ENCODE measurements around the gene STARD3.

Gene STARD3

DNA sequence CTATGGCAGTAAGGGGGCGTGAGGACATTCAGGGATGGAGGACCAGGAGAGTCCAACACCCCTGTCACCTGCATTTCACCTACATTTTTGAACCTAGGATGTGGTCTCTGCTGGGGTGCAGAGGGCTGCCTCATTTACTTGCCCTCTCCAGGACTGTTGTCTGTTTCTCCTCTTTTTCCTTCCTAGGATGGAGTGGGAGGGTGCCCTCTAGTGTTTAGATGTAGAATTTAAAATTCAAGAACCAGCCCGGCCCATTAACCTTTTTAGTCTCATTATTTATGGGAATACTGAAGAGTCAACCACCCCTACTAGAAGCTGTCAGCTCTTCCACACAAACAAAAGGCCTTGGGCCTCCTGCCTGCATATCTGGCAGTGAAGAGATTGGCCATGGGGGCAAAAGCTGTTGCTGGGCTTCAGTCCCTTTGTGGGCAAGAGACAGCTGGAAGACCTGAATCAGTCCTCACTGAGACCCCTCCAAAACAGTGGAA, 2.5 kb upstream of the STARD3 start:
- no peak for TF ChIP-seq POLR2AphosphoS5 (IDR thresholded peaks at IDR 0.05; ENCODE audit: low read depth, low read length)
- TF ChIP-seq TAF1 (IDR thresholded peaks at IDR 0.05; ENCODE audit: borderline replicate concordance, low read depth, low read length) = no peak
- TF ChIP-seq POLR2A (IDR thresholded peaks at IDR 0.05; ENCODE audit: low read depth, low read length) = no peak
- DNase-seq (ENCODE audit: insufficient read length) (no peak), FAIRE-seq (no peak)

DNA sequence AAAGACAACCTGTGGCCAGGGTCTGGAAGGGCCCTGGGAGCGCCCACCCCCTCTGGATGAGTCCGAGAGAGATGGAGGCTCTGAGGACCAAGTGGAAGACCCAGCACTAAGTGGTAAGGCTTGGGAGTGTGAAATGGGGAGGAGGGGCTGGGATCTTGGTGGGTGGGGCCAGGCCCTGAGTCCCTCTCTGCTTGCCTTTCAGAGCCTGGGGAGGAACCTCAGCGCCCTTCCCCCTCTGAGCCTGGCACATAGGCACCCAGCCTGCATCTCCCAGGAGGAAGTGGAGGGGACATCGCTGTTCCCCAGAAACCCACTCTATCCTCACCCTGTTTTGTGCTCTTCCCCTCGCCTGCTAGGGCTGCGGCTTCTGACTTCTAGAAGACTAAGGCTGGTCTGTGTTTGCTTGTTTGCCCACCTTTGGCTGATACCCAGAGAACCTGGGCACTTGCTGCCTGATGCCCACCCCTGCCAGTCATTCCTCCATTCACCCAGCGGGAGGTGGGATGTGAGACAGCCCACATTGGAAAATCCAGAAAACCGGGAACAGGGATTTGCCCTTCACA, 1.2 kb upstream of the STARD3 start:
- no peak for FAIRE-seq
- no peak for TF ChIP-seq TAF1 (IDR thresholded peaks at IDR 0.05; ENCODE audit: borderline replicate concordance, low read depth, low read length)
- no peak for TF ChIP-seq POLR2A (IDR thresholded peaks at IDR 0.05; ENCODE audit: low read depth, low read length)
- no peak for TF ChIP-seq POLR2AphosphoS5 (IDR thresholded peaks at IDR 0.05; ENCODE audit: low read depth, low read length)
- DNase-seq (ENCODE audit: insufficient read length) = no peak

GRCh38 chr17:39636587-39636926, 387 bp upstream of the STARD3 start:
- no peak for TF ChIP-seq TAF1 (IDR thresholded peaks at IDR 0.05; ENCODE audit: borderline replicate concordance, low read depth, low read length)
- TF ChIP-seq POLR2A (IDR thresholded peaks at IDR 0.05; ENCODE audit: low read depth, low read length) = no peak
- no peak for TF ChIP-seq POLR2AphosphoS5 (IDR thresholded peaks at IDR 0.05; ENCODE audit: low read depth, low read length)
- FAIRE-seq = no peak
- no peak for DNase-seq (ENCODE audit: insufficient read length)

DNA sequence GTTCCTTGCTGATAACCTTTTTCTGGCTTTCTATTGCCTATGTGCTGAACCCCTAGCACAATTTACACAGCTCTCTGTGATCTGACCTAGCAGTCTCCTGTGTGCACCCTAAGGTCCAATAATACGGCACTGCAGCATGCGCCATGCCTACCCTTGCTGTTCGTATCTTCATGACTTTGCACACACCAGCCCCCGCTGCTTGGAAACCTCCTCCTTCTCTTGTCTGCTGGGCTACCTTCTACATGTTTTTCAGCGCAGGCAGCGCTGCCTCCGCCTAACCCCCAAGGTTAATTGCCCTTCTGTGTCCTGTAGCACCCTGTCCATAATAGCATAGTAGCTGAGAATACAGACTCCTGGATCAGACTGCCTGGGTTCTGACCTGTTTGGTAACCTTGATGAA, 1.4 kb downstream of the STARD3 start:
- FAIRE-seq (no peak), DNase-seq (ENCODE audit: insufficient read length) (no peak)
- TF ChIP-seq POLR2AphosphoS5 (IDR thresholded peaks at IDR 0.05; ENCODE audit: low read depth, low read length) = no peak
- no peak for TF ChIP-seq POLR2A (IDR thresholded peaks at IDR 0.05; ENCODE audit: low read depth, low read length)
- no peak for TF ChIP-seq TAF1 (IDR thresholded peaks at IDR 0.05; ENCODE audit: borderline replicate concordance, low read depth, low read length)

- no peak for DNase-seq (ENCODE audit: insufficient read length)
- FAIRE-seq = no peak
- TF ChIP-seq POLR2AphosphoS5 (IDR thresholded peaks at IDR 0.05; ENCODE audit: low read depth, low read length) (no peak), POLR2A (IDR thresholded peaks at IDR 0.05; ENCODE audit: low read depth, low read length) (no peak), TAF1 (IDR thresholded peaks at IDR 0.05; ENCODE audit: borderline replicate concordance, low read depth, low read length) (no peak)
Measured at GRCh38 chr17:39639043-39639442, 2.1 kb downstream of the STARD3 start.

GRCh38 chr17:39639566-39640458, 2.9 kb downstream of the STARD3 start:
- FAIRE-seq (no peak), DNase-seq (ENCODE audit: insufficient read length) (no peak)
- TF ChIP-seq TAF1 (IDR thresholded peaks at IDR 0.05; ENCODE audit: borderline replicate concordance, low read depth, low read length) = no peak

DNA sequence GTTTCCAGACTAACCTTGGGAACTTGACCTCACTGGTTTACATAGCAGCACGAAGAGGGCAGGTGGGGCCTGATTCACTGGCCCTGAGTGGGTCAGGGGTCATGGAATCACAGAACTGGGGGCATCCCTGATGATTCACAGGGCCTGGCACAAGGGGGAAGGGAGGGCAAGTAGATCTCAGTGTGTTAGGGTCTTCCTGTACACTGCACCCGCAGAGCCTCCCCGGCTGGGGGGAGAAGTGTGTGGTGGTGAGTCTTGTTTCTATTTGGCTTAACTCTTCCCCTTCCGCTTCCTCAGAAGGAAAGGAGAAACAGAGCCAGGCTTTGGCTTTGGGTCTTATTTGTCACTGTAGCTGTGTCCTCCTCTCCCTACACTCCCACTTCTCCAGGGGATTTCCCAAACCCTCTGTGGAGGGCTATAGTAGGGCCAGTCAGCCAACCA, 3.7 kb downstream of the STARD3 start:
- TF ChIP-seq TAF1 (IDR thresholded peaks at IDR 0.05; ENCODE audit: borderline replicate concordance, low read depth, low read length) (no peak), POLR2A (IDR thresholded peaks at IDR 0.05; ENCODE audit: low read depth, low read length) (no peak), POLR2AphosphoS5 (IDR thresholded peaks at IDR 0.05; ENCODE audit: low read depth, low read length) (no peak)
- DNase-seq (ENCODE audit: insufficient read length) (no peak), FAIRE-seq (no peak)

- TF ChIP-seq TAF1 (IDR thresholded peaks at IDR 0.05; ENCODE audit: borderline replicate concordance, low read depth, low read length) (no peak), POLR2A (IDR thresholded peaks at IDR 0.05; ENCODE audit: low read depth, low read length) (no peak), POLR2AphosphoS5 (IDR thresholded peaks at IDR 0.05; ENCODE audit: low read depth, low read length) (no peak)
- FAIRE-seq (no peak), DNase-seq (ENCODE audit: insufficient read length) (no peak)
Measured at GRCh38 chr17:39641097-39641496, 4.2 kb downstream of the STARD3 start.

- no peak for FAIRE-seq
- DNase-seq (ENCODE audit: insufficient read length) = no peak
- TF ChIP-seq POLR2AphosphoS5 (IDR thresholded peaks at IDR 0.05; ENCODE audit: low read depth, low read length) = no peak
- TF ChIP-seq POLR2A (IDR thresholded peaks at IDR 0.05; ENCODE audit: low read depth, low read length) = no peak
- TF ChIP-seq TAF1 (IDR thresholded peaks at IDR 0.05; ENCODE audit: borderline replicate concordance, low read depth, low read length) = no peak
Measured at GRCh38 chr17:39641883-39642282, 4.9 kb downstream of the STARD3 start.

DNA sequence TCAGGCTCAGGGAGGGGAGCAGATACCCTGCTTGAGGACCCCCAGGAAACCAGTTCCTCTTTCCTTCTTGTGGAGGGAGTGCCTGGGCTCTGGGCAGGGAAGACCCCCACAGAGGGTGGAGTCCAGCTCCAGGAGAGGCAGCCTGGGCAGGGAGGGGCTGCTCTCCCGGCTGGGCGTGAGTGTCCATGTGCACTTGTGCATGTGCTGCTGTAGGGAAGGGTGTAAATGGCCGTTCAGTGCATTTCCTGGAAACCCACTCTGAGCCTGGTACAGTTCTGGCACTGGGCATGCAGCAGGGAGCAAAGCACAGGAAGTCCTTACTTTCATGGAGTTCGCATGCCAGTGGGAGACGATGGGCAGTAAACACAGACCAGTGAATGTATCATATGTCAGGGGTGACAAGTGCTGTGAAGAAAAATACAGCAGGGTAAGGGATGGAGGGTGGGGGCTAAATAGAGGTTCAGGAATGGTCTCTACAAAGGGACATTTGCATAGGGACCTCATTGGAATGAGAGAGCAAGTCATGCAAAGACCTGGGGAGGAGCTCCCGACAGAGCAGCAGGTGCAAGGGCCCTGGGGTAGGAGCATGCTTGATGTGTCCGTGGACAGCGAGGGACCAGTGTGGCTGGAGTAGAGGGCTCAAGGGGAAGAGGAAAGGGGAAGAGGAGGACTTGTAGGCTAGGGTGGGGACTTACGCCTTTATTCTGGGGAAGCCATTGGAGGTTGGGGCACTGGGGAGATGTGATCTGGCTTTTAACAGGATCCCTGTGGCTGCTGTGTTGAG, 5.5 kb downstream of the STARD3 start:
- FAIRE-seq = no peak
- no peak for DNase-seq (ENCODE audit: insufficient read length)
- TF ChIP-seq POLR2A (IDR thresholded peaks at IDR 0.05; ENCODE audit: low read depth, low read length) (no peak), TAF1 (IDR thresholded peaks at IDR 0.05; ENCODE audit: borderline replicate concordance, low read depth, low read length) (no peak)

- TF ChIP-seq POLR2AphosphoS5 (IDR thresholded peaks at IDR 0.05; ENCODE audit: low read depth, low read length) = no peak
- no peak for TF ChIP-seq TAF1 (IDR thresholded peaks at IDR 0.05; ENCODE audit: borderline replicate concordance, low read depth, low read length)
- no peak for TF ChIP-seq POLR2A (IDR thresholded peaks at IDR 0.05; ENCODE audit: low read depth, low read length)
- no peak for DNase-seq (ENCODE audit: insufficient read length)
- no peak for FAIRE-seq
Measured at GRCh38 chr17:39643271-39643670, 6.3 kb downstream of the STARD3 start.

All from GM12892 (cell line).